DMS53 treated with DMSO at 0.1 percent for 48 hours (cell line): Measurements from ENCODE around the gene ANKRD63.

Experiments used
- DNase-seq: peaks from one replicate; lab custom pipeline; 2025; ENCODE audit not compliant: unreplicated experiment; lab: John Stamatoyannopoulos, UW

ANKRD63 gene

DNA sequence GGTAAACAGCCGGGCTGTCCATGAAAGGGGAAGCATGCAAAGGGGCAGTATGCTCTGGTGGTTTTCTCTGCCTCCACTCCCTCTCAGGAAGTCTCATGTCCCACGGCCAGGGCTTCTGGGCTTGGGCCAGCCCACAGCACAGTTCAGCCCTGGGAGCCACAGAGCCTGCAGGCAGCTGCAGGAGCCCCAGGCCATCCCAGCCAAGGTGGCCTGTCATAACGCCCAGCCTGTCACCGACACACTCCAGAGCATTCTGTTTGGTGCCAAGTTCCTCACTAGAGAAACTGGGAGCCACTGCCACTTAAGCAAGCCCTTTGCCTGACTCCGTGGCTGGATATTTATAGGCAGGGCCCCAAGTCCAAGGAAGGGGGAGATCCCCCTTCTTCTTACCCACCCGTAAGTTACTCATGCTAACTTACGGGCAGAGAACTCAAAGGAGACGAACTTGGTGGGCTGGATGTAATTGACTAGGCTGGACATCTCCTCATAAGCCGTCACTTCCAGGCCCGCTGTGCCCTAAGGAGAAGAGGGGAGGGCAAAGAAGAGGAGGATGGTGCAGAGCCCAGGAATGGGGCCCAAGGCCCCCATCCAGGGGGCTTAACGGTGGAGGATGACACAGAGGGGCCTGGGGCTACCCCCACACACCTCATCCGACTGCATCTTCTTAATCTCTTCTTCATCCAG lies 13.2 kb upstream of the ANKRD63 start:
- no peak for DNase-seq

DNA sequence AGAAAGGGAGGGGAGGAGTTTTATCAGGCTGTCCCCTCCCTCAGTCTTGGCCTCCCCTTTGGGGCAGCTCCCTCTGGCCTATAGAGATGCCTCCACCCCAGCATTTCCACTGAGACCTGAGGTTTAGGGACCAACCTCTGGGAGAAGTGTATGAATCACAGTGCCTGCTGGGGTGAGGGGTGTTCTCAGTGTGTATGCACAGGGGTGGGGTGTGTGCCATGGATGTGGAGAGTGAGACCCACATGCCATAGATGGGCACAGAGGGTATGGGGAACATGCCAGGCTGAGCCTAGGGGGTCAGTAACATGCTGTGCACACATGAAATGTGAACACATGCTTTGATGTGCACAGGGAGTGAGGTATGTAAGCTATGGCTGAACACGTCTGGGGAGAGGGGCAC lies 12.4 kb upstream of the ANKRD63 start:
- DNase-seq, result no peak

DNA sequence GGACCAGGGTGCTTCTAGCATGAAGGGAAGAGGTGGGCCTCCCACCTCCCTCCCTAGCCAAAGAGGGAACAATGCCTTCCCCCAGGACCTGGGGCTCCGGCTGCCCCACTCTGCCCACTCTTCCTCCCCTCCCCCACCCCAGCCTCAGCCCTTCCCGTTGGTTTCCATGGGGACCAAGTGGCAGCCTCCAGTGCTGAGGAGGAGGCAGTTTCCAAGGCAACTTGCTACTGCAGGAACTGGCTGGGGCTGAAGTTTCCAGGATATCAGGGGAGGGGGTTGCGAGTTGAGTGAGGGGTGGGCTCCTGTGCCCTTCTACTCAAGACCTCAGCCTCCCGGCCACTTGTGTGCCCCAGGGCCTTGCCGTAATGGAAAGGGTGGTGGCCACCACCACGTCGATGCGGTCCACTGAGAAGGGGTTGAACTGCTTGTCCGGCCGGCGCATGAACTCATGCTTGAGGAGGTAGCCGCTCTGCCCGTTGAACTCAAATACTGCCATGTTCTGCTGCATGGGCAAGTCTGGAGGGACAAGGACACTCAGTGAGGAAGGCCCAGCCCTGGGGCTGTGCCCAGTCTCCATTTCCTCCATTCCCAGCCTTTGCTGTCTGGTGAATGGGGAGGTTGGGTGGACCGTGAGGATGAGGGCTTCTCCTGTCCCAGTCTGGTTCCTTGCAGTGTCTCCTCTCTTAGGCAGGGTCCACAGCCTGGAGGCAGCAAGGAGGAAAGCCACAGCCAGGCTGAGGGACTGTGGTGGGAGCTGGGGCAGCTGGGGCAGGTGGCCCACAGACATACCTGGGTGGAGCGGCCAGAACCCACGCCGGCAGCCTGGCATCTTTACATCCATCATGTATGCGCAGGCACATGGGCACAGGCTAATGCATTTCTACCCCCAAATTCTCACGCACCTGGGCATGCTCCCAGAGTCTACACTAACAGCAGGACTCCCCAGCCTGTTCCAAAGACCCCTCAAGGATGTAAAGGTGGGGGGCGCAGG lies 11.3 kb upstream of the ANKRD63 start:
- DNase-seq, result no peak

DNA sequence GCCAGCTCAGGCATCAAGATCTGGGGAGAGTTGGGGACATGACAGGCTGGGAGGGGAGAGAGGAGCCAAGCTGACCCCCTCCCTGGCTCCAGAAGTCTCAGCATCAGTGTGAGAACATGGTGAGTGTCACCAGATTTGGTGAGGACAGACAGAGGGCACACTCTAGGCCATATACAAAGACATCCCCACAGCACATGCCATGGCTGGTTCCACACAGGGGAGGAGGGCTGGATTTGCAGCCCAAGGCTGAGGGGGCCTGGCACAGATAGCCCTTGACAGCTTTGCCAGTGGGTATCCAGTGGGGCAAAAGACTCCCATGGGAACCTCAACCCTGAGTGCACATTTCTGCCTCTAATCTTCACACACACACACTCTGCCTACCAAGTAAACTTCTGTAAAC lies 10.1 kb upstream of the ANKRD63 start:
- no peak for DNase-seq

DNA sequence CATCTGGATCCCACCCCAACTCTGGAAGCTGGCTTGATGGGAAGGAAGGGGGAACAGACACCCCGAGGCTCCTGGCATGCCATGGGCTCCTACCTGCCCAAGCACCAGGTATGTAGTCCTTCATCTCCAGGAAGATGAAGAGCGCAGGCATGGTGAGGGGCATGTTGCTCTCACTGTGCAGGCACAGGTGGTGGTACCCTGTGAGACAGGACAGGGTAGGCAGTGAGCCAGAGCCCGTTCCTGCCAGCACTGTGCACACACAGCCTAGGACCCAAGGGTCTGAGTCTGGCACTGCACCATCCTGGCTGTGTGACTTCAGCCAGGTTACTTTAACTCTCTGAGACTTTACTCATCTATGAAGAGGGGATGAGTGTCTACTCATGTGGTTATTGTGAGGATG lies 9.4 kb upstream of the ANKRD63 start:
- DNase-seq, result no peak

DNA sequence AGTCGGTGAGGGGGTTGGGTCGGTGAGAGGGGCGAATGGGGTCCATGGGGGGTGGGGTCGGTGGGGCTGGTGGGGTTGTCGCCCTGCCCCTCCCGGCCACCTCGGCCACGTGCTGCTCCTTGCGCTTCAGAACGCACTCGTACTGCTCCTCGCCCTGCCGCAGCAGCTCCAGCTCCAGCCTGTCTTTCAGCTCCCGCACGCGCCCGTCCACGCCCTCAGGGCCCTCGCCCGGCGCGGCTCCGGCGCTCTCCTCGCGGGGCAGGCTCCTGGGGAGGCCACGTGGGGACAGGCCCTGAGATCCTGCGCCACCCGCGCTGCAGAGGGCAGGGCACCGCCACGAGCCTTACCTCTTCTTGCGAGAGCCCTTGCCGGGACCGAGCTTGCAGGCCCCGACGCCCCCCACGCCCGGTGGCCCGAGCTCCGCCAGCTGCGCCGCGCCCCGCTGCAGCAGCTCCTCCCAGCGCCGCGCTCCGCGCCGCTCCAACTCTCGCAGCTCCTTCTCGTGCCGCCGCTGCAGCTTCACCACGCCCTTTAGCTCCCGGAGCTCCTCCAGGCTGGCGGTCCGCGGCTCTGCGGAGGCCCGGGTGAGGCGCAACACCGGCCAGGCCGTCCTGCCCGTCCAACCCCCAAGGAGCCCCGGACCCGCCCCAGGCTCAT lies 8.2 kb upstream of the ANKRD63 start:
- peak; percentile 17 for DNase-seq

DNA sequence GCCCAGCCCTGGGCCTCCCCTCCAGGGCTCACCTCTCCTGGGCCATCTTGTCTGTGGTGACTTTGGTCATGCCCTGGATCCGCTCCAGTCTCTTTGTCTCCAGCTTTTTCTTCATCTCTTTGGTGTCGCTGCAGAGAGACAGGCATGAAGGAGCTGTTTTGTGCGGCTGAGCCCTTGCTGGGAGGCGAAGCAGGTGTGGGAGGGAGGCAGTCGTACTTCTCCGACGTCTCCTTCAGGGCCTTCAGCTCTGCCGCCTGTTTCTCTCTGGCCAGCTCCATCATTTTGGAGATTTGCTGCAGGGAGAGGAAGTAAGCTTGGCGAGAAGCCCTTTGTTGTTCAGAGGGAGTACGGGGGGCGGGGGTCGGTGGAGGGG lies 7.7 kb upstream of the ANKRD63 start:
- DNase-seq, result no peak

DNA sequence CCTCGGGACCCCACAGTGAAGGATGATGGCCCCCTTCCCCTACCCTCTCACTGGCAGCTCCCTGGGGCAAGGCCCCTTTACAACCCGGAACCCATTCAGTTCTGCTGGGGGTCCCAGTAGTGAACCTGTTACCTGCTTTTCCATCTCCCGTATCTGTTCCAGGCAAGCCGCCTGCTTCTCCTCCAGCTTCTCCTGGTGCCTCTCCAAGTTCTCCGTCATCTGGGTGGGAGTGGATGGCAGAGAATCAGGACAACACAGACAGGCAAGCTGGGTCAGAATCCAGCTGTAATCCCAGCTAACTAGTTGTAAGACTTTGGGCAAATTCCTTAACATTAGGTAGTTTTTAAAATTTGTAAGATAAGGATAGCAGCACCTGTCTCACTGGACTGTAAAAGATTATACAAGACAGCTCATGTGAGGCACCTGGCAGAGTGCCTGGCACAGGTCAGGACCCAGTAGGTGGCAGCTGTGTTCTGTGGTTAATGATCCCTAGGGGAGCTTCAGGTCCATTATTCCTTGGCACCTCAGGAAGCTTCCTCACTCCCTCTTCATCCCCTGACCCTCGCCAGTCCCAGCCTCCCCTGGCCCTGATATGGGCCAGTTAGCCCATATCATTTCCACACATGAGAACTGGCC lies 6.4 kb upstream of the ANKRD63 start:
- DNase-seq, result peak; percentile 6

DNA sequence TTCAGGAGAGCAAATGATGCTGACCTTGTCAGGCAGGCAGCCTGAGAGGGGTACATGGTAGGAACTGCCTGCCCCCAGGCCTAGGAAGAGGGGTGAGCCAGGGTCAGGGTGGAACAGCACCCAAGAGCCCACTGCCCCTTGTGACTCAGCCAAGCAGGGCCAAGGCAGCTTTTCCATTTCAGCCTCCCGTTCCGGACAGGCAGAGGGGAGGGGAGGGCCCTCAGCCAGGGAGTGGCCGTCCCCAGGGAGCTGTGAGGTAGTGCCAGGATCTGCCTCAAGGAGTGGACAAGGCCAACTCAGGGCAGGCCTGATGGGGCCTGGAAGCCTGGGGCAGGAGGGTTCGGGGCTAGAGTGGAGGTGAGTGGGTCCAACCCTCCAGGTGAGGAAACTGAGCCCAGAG lies 5.1 kb upstream of the ANKRD63 start:
- no peak for DNase-seq

DNA sequence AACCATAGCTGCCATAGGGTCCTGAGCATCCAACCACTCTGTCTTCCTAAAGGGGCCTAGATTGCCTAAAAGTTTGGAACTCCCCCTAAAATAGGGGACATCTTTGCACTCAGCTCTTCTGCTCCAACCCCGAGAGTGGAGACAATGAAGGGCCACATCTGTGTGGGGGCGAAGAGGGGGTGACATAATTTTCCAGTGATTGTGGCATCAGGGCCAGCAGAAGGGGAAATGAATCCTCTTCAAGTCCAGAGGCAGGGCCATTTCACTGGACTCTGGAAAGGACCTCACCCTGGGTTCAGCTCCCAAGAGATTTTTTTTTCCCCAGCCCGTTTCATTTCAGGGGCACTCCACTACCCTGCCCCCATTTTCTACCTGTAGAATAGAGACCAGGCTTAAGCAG lies 4.6 kb upstream of the ANKRD63 start:
- DNase-seq, result no peak

DNA sequence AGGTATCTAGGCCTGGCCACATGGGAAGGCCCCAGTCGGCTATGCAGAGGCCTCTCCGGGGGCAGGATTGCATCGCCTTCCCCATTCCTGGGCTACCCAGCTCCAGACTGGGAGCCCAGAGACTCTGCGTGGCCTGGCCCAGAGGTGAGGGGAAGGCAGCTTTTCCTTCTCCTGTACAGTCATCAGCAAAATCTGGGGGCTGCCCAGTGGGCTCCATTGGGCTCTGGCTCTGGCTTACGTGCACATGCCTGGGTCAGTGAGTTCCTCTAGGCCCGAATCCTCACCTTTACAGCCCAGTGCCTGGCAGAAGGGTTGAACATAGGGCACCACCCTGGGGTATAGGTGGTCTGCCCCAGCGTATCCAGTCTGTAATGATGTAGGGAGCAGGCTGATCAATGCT lies 3.9 kb upstream of the ANKRD63 start:
- no peak for DNase-seq

DNA sequence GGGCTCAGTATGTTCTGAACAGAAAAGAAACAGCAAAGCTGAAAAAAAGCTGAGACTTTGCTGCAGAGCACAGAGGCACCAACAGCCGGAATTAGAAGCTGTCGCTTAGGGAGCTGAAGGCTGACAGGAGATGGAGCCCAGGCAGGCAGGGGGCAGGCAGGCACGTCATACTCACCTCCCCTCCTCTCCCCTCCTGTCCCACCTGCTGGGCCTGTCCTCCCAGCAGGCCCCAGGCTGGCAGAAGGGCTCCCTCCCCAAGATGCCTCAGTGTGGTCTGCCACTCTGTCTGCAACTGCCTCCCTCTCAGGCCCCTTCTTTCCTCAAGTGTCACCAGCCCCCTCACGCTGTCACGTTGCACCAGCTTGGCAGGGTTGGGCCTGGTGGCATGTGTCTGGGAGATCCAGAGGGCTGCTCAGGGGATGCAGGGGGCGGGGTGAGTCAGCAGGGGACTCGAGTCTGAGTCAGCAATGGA lies 3.2 kb upstream of the ANKRD63 start:
- DNase-seq, result no peak

DNA sequence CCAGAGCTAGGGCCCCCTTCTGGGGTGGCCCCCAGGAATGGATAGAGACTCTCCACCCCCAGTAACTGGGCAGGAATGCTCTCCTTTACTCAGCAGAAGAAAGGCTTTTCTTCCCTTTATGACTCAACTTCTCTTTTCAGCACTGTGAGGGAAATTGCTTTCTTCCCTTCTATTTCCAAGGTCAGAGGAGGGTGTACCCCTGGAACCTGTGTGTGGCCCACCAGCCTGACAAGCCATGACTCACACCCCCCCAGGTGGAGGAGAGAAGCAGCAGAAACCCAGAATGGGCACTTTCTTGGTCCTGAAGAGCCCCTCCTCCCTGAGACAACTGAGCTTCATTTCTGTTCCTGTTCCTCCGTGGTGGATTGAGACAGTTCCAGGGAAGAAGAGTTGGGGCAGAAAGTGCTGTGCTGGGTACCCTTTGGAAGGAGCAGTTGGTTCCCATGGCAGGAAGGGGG lies 2.7 kb upstream of the ANKRD63 start:
- no peak for DNase-seq

DNA sequence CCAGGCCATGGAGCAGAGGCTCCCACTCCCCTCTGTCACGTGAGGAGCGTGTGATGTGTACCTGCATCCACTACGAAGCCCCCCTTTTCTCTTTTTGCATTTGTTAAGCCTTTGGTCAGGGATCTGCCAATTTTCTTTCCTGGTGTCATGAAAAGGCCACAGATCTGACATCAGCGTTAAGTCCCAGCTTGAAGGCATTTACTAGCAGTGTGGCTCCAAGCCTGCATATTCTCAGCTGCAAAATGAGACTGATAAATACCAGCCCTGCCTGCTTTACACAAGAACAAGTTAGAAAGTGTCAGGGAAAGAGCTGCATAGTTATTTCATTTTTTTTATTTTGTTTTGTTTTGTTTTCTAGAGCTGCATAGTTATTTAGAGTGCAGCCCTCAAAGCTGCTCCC lies 2.3 kb upstream of the ANKRD63 start:
- no peak for DNase-seq

DNA sequence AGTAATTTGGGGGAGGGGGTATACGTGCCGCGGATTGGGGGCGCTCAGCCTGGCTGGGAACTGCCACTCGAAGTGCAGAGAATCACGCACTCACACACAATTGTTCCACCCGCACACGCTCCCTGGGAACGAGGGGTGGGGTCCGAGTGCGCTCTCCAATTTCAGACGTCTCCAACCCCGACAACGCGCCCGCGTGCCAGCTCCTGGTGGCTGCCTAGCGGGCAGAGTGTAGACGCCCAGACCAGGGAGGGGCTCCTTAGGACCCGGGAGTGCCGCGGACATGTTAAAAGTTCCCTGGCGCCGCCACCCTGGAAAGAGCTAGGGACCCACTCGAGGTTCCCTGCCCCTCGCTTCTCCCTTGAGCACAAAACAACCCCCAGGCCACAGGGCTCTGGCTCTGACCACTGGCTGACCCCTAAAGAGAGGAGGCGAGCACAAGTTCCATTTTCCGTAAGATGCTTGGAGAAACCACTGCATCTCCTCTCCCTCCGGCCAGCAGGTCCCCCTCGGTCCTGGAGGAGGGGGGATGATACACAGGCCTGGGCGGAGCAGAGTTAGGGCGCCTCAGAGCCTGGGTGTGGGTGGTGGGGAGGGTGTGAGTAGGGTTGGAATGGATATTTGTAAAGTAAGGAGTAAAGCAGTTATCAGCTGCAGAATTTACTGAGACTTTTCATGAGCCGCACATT lies 894 bp upstream of the ANKRD63 start:
- no peak for DNase-seq

DNA sequence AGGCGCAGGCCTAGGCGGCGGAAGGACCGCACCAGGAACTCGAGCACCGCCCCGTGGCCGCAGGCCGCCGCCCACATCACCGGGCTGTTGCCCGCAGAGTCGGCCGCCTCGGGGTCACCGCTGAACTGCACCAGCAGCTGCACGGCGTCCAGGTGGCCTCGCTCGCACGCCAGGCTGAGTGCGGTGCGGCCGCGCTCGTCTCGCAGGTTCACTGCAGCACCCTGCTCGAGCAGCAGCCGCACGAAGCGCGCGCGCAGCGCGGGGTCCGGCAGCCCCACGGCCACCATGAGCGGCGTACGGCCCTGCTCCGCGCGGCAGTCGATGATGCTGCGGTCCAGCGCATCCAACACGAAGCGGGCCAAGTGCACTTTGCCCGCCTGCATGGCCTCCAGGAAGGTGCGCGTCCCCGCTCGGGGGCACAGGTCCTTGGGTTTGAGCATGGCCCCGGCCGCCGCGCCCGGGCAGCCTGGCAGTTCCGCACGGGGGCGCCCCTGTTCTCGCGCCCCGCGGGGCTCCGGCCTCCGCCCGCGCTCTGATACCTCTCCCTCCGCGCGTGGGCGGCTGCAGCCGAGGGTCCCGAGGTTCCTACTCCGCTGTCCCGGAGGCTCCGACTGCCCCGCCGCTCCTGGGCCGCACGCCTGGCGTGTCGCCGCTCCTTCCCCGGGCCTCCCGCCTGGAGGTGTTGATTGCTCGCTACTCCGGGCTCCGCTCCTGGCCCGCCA lies 556 bp downstream of the ANKRD63 start:
- DNase-seq, result peak; percentile 26

DNA sequence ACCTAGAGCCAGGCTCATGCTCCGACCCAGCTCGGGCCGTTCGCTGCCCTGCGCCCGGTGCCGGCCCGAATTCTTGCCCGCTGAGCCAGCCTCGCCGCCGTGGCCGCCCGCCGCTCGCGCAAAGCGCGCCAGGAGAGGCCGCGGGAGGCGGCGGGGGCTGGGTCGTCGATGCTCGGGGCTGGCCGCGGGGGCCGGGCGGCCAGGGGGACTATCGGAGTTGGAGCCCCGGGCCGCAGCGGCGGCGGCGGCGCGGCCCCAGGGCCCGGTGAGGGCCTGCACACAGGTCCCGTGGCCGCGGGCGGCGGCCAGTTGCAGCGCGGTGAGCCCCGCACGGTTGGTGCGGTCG lies 1.1 kb downstream of the ANKRD63 start:
- no peak for DNase-seq

DNA sequence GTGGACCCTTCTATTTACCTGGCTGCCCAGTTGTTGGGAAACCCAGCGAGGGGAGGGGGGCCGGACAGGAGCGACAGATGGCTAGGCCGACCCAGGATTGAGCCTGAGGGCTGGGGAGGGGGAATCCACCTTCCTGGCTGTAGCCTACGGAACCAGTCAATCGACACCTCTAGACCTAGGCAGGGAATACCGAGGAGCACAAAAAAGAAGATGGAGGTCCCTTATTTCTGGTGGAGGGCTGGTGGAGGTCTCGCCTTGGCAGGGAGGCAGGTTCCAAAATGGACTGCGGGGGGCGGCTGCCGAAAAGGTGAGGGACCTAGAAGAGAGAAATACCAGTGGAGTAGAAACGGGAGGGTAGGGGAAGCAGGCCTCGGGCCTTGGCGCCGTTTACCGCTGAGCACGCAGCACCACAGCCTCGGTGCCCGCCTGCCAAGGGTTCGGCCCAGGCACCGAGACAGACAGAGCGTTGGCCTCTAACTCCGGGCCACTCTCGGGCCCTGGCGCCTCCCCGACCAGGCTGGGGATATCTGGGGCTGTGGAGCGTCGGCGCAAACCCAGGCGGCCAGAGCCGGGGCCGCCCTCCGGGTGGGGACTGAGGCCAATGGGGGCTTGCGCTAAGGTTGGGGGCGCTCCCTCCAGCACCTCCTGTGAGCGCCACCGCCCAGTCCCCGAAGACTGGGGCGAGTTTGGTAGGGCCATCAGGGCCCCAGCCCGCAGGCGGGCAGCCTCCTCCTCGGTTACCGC lies 1.6 kb downstream of the ANKRD63 start:
- no peak for DNase-seq

DNA sequence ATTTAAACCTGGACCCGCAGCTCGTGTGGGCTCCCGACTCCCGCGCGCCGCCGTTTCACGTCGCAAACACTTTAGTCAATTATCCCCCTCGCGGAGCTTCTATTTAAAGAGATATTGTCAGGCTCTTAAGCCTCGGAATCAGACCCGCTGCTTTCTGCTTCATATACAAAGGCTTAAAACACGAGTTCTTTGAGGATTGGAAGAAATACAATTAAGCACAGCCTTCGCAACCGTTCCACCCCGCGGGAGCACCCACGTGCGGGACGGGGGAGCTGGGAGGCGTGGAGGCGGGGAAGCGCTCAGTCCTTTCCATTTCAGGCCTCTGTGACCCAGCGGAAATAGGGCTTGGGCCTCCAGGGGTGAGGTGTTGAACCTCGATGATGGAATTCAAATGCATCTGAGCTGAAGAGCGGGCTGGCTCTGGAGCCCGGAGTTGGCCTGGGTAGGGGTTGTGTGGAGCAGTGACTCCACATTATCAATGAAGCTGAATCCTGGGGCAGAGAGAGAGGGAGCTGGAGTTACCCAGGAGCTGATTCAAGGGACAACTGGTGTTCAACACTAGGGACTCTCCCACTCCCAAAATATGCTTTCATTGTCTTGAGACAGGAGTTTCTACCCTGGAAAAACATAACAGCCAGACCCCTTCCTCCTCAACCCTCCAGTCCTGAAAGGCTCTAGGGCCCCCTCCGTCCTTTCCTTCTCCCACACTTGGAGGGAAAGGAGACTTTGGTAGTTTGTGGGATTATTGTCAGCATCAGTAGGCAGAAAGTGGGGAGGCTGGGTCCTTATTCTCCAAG lies 2.4 kb downstream of the ANKRD63 start:
- no peak for DNase-seq
